K562 (cell line): ENCODE results near the gene C1QTNF3. TPM values are rescaled to one million over a fixed set of nuclear protein-coding genes. Genes with fewer than 3 reads are reported as not detected.

Source experiments
- ATAC-seq: fragments of 200-7000 bp; cut with Tn5 transposase; 3 replicates; pipeline ENCODE4 v1.9.1; 2020; ENCODE audit warnings: moderate library complexity
- BruUV-seq: library from RNA; stranded (reverse); fragments of 400-500 nt; replicated peaks from 2 replicates; lab custom pipeline; 2021; lab: Mats Ljungman, UMichigan
- CTCF ChIA-PET: fragments of 300-600 bp; formaldehyde crosslinking; extraction: SDS; loops from one replicate; lab custom pipeline; 2021; ENCODE audit warnings: low intra/inter-chr PET ratio; lab: Yijun Ruan, JAX
- POLR2A ChIA-PET: fragments of 300-600, 350-650 bp; sonication (Branson Sonifier 250); formaldehyde crosslinking; extraction: SDS; loops from one replicate; lab custom pipeline; 2021; ENCODE audit warnings: antibody characterized with exemption, inconsistent platforms; lab: Yijun Ruan, JAX
- DNase-seq, 4 experiments: peaks; one replicate each; pipeline versions ENCODE4 v3.0.0 to v3.0.0-alpha.2; 2011 to 2018; ENCODE audit warnings: low spot score in 3 of 4, mixed read lengths in 3 of 4; ENCODE audit errors: extremely low read depth in 1 of 4
- FAIRE-seq: peaks from 2 replicates; lab custom pipeline; 2011; peaks lifted over from hg19 to GRCh38; lab: Jason Lieb, UNC
- H2AFZ ChIP-seq: 2 replicates; pipeline ENCODE4 v1.6.0; 2011; ENCODE audit warnings: low read depth, low read length, control low read depth, inconsistent platforms
- H3K27ac ChIP-seq: fragments of 200-600 bp; 3 replicates; pipeline ENCODE4 v1.8.0; 2011; ENCODE audit warnings: low read depth, mild to moderate bottlenecking, control low read depth, inconsistent platforms, low read length, moderate library complexity, mixed read lengths; ENCODE audit errors: extremely low read depth
- H3K27me3 ChIP-seq, 2 experiments: fragments of 300-600 bp in 1 of 2; 2 replicates in 1 of 2; 3 replicates in 1 of 2; pipeline versions ENCODE4 v1.6.0 to v1.8.0; 2011; ENCODE audit warnings: inconsistent platforms in 2 of 2, low read length in 2 of 2, mild to moderate bottlenecking in 1 of 2, mixed read lengths in 1 of 2, moderate library complexity in 1 of 2; ENCODE audit not compliant: control insufficient read depth in 2 of 2, insufficient read depth in 2 of 2
- H3K36me3 ChIP-seq: fragments of 300-600 bp; 3 replicates; pipeline ENCODE4 v1.8.0; 2011; ENCODE audit warnings: mild to moderate bottlenecking, low read length, inconsistent platforms; ENCODE audit not compliant: control insufficient read depth, insufficient read depth
- H3K4me1 ChIP-seq, 2 experiments: fragments of 200-600 bp in 1 of 2; replicated peaks in 1 of 2; 2 replicates in 1 of 2; 3 replicates in 1 of 2; pipeline versions ENCODE4 v1.5.1 to v1.8.0; 2011; ENCODE audit warnings: inconsistent platforms in 2 of 2, low read length in 2 of 2, mild to moderate bottlenecking in 1 of 2, mixed read lengths in 1 of 2, moderate library complexity in 1 of 2; ENCODE audit not compliant: control insufficient read depth in 2 of 2, insufficient read depth in 2 of 2
- H3K4me2 ChIP-seq: 2 replicates; pipeline ENCODE4 v1.6.1; 2011; ENCODE audit warnings: low read length, control low read depth, inconsistent platforms, mixed read lengths; ENCODE audit not compliant: insufficient read depth
- H3K4me3 ChIP-seq: fragments of 200-600 bp; sonication (generic), shearing (Covaris generic); 2 replicates; pipeline ENCODE4 v1.5.1; 2016; ENCODE audit warnings: control low read depth, inconsistent platforms
- H3K79me2 ChIP-seq: fragments of 200-600 bp; 3 replicates; pipeline ENCODE4 v1.8.0; 2011; ENCODE audit warnings: low read length, inconsistent platforms; ENCODE audit not compliant: control insufficient read depth, insufficient read depth
- H3K9ac ChIP-seq, 2 experiments: 2 replicates each; pipeline versions ENCODE4 v1.6.0 to v1.6.1; 2011; ENCODE audit warnings: low read depth in 2 of 2, low read length in 2 of 2, control low read depth in 1 of 2, inconsistent platforms in 1 of 2, mild to moderate bottlenecking in 1 of 2, mixed read lengths in 1 of 2; ENCODE audit not compliant: insufficient read depth in 1 of 2
- H3K9me1 ChIP-seq: one replicate; pipeline ENCODE4 v1.6.0; 2011; ENCODE audit warnings: inconsistent platforms, mild to moderate bottlenecking, low read length, moderate library complexity; ENCODE audit not compliant: control insufficient read depth, insufficient read depth
- H3K9me3 ChIP-seq: replicated peaks from 2 replicates; pipeline ENCODE4 v1.5.1; 2011; ENCODE audit warnings: low read depth, low read length, inconsistent platforms; ENCODE audit not compliant: control insufficient read depth, insufficient read depth
- H4K20me1 ChIP-seq: replicated peaks from 2 replicates; pipeline ENCODE4 v1.6.1; 2011; ENCODE audit warnings: low read length, inconsistent platforms, mixed read lengths; ENCODE audit not compliant: control insufficient read depth, insufficient read depth
- MAZ ChIP-seq, 2 experiments: fragments of 450-650 bp in 1 of 2; sonication (generic) in 1 of 2; formaldehyde crosslinking; IDR thresholded peaks in 1 of 2; conservative IDR thresholded peaks in 1 of 2; 2 replicates each; pipeline versions ENCODE4 v1.4.0 to v1.5.0; 2020; ENCODE audit warnings: mild to moderate bottlenecking in 1 of 2, missing genetic modification reagents in 1 of 2
- PKNOX1 ChIP-seq: fragments of 450-650 bp; IDR thresholded peaks from 2 replicates; pipeline ENCODE4 v1.6.1; 2016
- RAD51 ChIP-seq: fragments of 450-650 bp; IDR thresholded peaks from 2 replicates; pipeline ENCODE4 v1.7.1; 2016; ENCODE audit warnings: low read depth, mild to moderate bottlenecking, borderline replicate concordance
- TARDBP ChIP-seq: fragments of 450-650 bp; IDR thresholded peaks from 2 replicates; pipeline ENCODE4 v1.6.1; 2016
- ZNF174 ChIP-seq: fragments of 250-450 bp; sonication (Bioruptor Pico); IDR thresholded peaks from 2 replicates; pipeline ENCODE4 v1.4.0; 2020; ENCODE audit warnings: mild to moderate bottlenecking
- WGBS: fragments of 100-300 bp; shearing (Covaris generic); methylation state at CpG from one replicate; pipeline ENCODE4 v1.1.6; 2016; ENCODE audit warnings: low coverage, mixed read lengths; ENCODE audit not compliant: insufficient coverage; ENCODE audit errors: missing lambda C conversion rate; 5-methylcytosine and 5-hydroxymethylcytosine counted together
- in situ Hi-C: fragments of 300-500 bp; cut with MboI; formaldehyde crosslinking; loops from 4 replicates; pipeline ENCODE4 v1.15.0; 2018; ENCODE audit warnings: inconsistent platforms, mixed read lengths
- intact Hi-C: fragments of 100-400 bp; cut with micrococcal nuclease; formaldehyde crosslinking; loops from 2 replicates; pipeline ENCODE4 v1.14.2; 2022
- polyA plus RNA-seq, 8 experiments: library from polyadenylated mRNA; depleted of rRNA in 4 of 8; stranded (reverse) in 5 of 8; unstranded in 3 of 8; fragments of >200 nt; fragmentation: Nextera tagmentation in 2 of 8; fragmentation: Illumina TruSeq in 1 of 8; extraction: Ambion mirVana in 2 of 8; extraction: Trizol in 1 of 8; gene quantifications; 2 replicates each; pipeline versions ENCODE4 v1.2.1 to v1.2.3, GENCODE V29; 2011 to 2014; ENCODE audit warnings: inconsistent platforms in 1 of 8, missing spikeins in 1 of 8
- total RNA-seq, 7 experiments: library from RNA; depleted of rRNA in 6 of 7; stranded (reverse); fragments of >200 nt in 6 of 7; fragmentation: Illumina TruSeq in 2 of 7; extraction: Trizol in 2 of 7; gene quantifications; 2 replicates each; pipeline versions ENCODE4 v1.2.1 to v1.2.3, GENCODE V29; 2011 to 2021; ENCODE audit warnings: low replicate concordance in 1 of 7

Gene C1QTNF3
- total and polyA plus RNA-seq, 9 of the 15 experiments (the other 6 are each of a cell fraction or from before 2014, with no cell fraction given), result 0.51 to 3.3 (median 2.0) TPM

- TF ChIP-seq RAD51 (no peak), MAZ (CRISPR knock-in tag; conservative IDR thresholded peaks at IDR 0.05 in 1 of 2, IDR thresholded peaks at IDR 0.05 in 1 of 2) (no peak)
Observed at GRCh38 chr5:34045023-34045422, 2.0 kb upstream of the C1QTNF3 start (continued).

DNA sequence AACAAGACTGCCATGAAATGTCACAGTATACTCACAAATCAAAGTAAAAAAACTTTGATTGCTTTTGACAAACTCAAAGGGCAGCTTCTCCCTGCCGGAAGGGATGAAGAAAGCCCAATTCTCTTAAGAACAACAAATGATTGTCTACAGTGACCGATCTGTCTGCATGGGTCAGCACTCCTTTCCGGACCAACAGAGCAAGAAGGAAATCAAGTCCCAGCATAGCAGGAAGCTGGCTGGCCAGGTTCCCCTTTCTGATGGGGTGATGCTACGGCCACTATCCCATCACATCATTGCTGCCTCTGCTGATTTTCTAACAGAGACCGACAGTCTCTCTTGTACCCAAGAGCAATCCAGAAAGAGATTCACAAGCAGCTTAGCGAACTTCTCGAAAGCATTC, 692 bp downstream of the C1QTNF3 start:
- H3K27me3 ChIP-seq, result peaks cover 4 to 9% of the 10 kb centered on the region in 2 experiments; a peak in 2 of 5 replicates
- in situ Hi-C loops, result no loop called here
- FAIRE-seq, result no peak

More for the DNA sequence above, 692 bp downstream of the C1QTNF3 start:
- Histone ChIP-seq H3K4me1 (no peaks in the 10 kb centered on the region), H2AFZ (no peak overlapping the region), H4K20me1 (0 out of 2 replicates have a peak, but pooled peaks cover 4% of the 10 kb centered on the region), H3K27ac (no peak overlapping the region), H3K4me3 (no peak overlapping the region), H3K9me3 (no peaks in the 10 kb centered on the region), H3K4me2 (no peak overlapping the region), H3K36me3 (no peaks in the 10 kb centered on the region), H3K9ac (no peak overlapping the region), H3K9me1 (no peaks in the 10 kb centered on the region), H3K79me2 (no peaks in the 10 kb centered on the region)
- intact Hi-C loops, result no loop called here
- ChIA-PET POLR2A (interaction anchor here (1.4 kb wide), 1 partner anchor 11 kb away, joined by 5 read pairs; no protein-coding TSS in a partner anchor), CTCF (no interaction called here)
- no TSS peak for BruUV-seq
- WGBS, result 4% methylated on average over 7 of the region's 7 CpGs
- no peak for DNase-seq
- ATAC-seq, result no peak
- TF ChIP-seq TARDBP (no peak), ZNF174 (CRISPR knock-in tag) (no peak), PKNOX1 (0 out of 2 replicates have a peak, but pooled peaks have one; percentile 8)
